GM21390 (cell line): Measurements from ENCODE around the gene GPR4.
A peak's percentile ranks its signal among the peaks of the same experiment; 100 is the strongest.
"Not testable (repeated sequence)": the region's sequence is repeated elsewhere in the genome, so short reads cannot be mapped to it uniquely, and the experiment has no call there.

ENCODE experiments used
- ATAC-seq: cut with Tn5 transposase; IDR thresholded peaks from one replicate; pipeline ENCODE4 v1.9.1; 2021; ENCODE audit not compliant: unreplicated experiment

The GPR4 gene

DNA sequence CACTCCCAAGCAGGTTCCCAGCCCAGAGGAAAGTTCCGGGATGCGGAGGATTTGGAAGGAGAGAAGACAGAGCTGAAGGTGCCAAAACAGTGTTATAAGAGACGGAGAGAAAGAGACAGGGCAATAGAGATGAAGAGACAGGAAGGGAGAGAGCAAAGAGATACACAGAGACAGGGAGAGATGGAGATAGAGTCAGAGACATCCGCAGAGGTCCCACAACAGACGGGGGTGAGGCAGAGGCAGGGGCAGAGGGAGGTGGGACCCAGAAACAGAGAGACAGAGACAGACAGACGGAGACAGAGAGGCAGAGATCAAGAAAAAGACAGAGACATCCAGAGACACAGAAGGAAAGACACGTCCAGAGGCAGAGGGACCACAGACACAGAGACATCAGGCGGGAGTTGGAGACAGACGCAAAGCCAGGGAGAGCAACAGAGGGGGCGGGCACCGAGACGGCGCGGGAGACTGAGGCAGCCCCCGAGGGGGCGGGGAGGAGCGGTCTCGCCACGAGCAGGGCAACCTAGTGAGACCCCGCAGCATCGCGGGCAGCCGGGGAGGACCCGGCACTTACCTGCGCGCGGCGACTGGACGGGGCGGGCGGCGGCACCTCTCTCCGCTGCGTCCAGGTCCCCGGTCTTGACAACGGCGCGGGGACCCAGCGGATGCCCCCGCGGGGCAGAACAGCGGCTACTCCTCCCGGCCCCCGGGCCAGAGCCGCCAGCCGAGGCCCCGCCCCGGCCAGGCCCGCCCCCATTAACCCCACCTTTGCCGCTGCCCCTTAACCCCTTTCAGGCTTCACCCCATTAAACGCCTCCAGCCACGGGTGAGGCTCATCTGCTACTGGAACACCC lies at the start of gene GPR4:
TSS of gene GPR4 (minus strand) at position 689 of the 851 bp plus-strand sequence. CDS start 10,346 bp downstream, outside the sequence.
- ATAC-seq, result no peak

DNA sequence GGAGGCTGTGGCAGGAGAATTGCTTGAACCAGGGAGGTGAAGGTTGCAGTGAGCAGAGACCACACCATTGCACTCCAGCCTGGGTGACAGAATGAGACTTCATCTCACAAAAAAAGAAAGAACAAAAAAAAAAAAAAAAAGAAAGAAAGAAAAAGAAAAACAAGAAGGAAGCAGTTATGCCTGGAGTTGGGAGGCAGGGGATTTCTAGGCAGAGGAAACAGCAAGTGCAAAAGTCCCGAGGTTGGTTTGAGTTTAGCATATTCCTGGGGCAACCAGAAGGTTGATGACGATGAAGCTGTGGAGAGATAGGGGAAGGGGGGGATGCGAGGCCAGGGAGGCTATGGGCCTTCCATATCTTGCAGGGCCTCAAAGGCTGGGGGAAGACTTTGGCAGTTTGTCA lies 48.7 kb upstream of the GPR4 start:
- ATAC-seq, result no peak

DNA sequence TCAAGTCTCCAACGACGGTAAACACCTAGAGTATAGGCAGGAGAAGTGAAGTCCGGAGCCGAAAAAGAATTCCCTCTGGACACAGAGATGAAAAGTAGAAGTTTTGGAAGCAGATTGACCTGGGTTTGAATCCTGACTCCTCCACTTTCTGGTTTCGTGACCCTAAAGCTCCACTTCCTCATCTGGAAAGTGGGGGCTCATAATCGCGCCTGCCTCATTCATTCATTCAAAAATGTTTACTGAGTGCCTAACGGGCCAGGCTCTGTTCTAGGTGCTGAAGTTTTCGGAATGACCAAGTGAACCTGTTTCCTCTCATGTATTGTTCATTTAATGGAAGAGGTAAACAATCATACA lies 44.3 kb upstream of the GPR4 start:
- no peak for ATAC-seq

DNA sequence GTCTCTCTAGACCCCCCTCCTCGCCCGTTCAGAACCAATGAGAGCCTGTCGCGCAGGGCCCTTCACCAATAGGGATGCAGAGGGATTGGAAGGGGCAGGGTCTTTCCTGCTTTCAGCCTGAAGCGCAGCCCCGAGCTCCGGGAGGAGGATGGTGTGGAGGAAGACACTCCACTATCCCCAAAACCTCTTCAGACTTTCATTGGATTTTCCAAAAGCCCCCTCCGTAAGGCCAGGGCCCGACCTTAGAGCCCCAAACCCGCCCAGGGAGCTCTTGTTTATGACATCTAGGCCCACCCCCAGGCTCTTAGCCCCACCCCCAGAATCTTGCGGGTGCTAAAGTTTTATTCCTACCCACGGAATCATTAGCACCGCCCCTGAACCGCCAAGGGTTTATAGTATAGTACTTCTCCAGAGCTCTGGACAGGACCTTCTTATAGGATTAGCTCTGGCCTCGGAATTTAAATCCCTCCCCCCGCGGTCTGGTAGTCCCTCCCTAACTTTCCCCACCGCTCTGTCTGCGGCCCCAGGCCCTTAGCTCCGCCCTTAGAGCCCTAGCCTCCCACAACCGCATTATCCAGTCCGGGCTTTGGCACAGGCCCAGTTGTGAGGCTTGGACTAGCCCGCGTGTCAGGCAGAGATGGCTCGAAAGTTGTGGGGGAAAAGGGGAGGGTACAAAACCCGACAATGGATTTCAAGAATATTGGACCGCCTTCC lies 43.8 kb upstream of the GPR4 start:
- ATAC-seq, result no peak

DNA sequence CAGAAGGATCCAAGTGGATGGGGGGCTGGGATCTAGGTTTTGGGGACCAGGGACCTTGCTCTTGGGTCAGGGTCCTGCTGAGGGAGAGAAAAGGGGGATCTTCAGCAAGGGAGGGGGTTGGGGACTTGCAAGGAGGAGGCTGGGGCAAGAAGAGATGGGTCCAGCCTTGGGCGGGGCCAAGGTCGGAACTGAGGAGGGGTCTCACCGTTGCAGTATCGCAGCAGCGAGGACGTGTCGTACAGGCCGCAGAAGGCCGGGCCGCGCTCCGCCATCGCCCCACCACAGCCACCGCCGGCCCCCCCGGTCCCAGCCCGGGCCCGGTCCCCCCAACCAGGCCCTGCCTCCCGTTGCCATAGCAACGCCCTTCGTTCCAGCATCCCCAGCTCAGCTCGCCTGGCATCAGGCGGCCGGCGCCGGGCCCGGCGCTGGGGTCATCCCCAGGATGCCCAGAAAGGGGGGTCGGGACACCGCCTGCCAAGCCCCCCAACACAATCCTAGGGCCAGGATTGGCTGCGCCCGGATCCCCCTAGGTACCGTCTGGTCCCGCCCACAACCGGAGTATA lies 43.1 kb upstream of the GPR4 start:
- ATAC-seq, result no peak

DNA sequence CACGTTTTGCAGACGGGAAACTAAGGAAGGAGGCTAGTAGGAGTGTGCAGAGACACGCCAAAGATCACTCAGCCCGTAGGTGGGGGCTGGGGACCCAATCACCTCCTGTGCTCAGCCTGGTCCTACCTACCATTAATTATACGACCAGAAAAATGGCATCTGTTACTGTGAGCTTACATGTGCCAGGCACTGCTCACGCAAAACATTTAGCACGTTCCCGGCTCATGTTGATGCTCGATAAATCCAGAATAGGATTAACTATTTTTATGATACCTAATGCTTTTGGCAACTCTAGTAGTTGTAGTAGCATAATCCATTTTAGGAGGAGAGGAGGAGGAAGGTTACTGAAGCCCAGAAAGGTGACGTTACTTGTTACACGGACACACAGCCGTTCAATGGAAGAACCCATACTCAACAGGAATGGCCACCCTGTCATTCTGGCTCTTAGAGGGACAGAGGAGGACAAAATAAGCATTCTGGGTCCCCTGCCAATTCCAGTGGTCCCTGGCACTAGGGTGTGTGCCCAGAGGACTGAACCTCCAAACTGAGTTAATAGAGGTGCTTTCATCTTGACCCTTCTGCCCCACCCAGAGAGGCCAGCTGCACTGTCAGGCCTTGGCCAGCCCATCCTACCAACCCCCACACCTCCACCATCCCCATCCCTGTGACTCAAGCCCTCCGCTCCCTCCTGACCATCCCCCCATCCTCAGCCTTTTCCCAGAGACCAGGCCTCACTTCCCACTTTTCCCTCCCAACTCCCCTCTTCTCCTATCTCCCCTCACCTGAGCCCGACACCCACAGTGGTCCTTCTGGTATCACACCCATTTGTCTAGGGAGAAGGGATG lies 42.1 kb upstream of the GPR4 start:
- no peak for ATAC-seq

DNA sequence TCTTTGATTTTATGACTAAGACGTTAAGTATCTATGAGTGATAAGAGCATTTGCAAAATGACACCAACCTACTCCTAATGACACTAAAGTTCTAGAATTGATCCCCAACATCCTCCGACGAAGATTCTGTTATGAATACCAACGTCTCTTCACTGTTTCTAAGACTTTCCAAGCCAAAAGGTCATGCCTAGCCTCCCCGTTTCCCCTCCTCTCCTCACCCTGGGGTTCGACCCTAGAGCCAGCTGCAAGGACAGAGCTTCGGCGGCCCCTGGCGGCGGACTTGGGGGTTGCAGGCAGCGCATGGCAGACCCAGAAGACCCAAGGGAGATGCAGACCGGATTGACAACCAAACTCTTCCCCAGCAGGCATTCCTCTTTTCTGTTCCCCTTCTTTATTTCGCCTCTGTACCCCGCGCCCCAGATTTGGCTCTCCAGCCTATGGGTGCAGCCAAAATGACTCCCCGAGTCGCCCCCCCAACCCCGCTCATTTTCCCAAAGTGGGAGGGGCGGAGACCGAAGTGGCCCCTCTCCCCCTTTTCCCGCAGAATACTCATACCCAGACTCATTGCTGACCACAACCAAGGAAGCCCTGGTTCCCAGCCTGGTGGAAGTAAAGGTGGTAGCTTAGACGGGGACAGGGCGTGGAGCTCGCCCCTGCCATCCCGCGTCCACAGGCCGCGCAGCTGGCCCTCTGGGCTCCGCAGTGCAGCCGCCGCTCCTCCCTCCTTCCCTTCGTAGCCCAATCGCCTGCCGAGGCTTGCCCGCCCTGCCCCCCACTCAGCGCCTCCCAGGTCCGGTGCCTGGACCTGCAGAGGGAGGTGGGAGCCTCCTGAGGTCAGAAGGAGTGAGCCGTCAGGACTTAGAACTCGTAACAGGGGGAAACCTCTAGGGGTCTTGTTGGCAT lies 41.3 kb upstream of the GPR4 start:
- no peak for ATAC-seq

DNA sequence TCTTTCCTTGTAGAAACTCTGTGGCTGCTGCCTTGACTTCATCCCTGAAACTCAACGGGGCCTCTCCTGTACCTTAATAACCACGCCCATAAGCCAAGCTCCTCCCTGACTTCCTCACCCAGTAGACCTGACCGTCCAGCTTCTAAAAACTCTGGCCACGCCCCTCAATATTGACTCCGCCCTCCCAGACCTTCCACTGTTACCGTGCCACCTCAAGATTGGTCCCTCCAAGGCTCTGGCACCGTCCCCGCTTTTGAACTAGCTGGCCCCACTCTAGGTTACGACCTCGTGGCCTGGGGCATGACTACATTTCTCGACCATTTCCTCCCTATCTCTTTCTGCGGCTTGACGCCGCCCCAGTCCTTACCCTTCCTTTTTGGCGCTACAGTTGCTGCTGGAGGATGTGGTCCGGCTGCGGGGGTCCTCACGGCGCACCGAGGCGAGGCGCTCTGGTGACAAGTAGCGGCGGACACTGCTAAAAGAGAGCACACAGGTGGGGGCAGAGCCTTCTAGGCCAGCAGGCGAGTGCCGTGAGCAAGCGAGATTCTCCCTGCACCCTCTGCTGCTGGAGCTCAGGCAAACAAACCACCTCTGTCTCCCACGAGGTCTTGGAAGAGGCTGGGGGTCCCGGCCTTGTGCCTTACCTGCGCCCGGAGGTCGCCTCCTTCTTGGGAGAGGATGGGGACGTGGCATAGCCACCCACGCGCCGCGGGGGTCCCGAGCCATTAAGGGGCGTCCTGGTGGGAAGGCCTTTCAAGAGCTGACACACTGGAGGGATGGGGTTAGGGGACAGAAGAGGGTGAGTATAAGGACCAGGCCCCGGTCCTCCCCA lies 39.5 kb upstream of the GPR4 start:
- peak; percentile 29 for ATAC-seq

DNA sequence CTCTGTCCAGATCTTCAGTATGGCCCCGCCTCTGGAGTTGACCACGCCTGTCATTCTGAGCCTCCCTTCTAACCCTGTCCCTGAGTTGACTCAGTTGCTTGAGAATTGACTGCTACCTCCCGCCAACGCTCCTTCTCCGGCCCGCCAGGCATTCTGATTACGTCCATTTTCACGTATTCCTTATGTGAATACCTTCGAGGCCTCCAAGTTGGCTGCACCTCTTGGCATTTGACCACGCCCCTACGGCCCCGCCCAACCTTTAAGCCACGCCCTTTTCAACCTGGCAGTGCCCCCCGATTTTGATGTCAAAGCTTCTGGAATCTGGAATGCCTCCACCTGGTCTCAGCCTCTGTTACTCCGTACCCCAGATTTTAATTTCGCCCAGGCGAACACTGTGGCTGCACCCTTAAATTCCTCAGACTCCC lies 38.8 kb upstream of the GPR4 start:
- no peak for ATAC-seq

DNA sequence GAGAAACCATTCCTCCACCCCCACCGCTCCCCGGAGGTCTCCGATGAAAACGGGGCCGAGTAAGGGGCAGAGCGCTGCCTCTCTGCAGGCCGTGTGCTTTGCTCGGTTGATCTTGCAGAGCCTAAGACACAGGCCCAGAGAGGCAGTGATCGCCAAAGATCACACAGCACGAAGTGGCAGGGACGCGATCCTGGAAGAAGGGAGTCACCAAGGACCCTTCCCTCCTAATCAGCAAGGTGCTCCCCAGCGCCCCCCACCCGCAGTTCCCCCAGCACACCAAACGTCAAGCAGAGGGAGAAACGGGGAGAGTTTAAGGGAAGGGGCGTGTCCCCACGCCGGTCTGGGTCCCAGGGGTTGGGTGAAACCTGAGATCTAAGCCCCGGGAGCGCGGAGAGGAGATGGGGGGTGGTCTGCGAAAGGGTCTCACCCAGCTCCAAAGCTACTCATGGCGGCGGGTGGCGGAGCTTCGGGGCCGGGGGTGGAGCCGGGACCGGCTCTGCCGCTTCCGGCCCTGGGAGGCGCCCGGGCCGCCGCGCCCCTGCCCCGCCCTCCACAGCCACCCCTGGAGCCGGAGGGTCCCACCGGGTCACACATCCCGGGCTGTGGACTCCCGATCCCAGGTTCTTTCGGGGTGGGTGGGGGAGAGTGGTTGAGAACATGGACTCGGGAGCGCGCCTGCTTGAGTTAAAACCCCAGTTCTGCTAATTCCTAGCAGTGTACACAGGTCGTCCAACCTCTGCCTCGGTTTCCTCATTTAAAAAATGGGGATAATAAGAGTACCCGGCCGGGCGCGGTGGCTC lies 37.1 kb upstream of the GPR4 start, which contains the start of gene EML2:
TSS of gene EML2 (minus strand) at position 468 of the 800 bp plus-strand sequence. CDS start at position 447, 21 bp downstream.
- no peak for ATAC-seq

DNA sequence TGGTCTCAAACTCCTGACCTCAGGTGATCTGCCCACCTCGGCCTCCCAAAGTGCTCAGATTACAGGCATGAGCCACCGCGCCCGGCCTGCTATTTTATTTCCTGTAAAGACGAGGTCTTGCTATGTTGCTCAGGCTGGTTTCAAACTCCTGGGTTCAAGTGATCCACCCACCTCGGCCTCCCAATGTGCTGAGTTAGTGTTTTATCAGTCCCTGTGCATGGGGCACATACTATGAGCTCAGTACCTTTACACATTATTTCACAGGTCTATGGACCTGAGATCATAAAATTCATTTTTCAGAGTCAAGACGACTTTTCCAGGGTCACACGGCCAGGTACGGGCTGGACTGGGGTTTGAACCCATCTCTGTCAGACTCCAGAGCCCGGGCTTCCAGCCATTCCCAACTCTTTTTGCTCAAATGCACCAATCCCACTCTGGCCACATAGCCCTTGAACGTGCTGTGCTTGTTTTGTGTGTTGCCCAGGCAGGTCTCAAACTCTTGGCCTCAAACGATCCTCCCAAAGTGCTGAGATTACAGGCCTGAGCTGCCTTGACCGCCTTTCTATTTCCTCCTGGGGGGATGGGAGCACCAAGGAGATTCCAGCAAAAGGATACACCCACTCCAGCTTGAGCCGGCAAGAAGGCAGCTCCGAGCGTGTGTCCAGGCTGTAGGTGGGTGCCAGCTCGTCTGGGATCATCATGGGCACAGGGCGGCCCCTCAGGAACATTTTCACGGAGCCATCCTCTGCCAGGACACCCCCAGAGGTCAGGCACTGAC lies 36.1 kb upstream of the GPR4 start:
- no peak for ATAC-seq

DNA sequence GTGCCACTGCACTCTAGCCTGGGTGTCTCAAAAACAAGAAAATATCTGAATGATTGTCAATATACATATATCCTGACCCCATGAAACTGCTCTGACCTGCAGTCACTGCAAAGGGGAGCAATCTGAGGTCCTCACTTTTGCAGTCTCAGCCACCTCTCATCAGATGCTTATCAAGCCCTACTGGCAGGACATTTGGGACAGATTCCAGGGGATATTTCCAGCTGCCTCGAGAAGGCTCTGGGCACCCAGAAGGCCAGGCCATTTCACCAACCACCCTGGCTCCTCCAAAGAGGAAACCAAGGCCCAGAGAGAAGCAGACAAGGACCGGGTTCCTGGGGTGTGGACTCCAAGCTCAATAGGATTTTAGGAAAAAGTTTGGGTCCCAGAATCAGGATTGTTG lies 34.9 kb upstream of the GPR4 start:
- ATAC-seq, result no peak

DNA sequence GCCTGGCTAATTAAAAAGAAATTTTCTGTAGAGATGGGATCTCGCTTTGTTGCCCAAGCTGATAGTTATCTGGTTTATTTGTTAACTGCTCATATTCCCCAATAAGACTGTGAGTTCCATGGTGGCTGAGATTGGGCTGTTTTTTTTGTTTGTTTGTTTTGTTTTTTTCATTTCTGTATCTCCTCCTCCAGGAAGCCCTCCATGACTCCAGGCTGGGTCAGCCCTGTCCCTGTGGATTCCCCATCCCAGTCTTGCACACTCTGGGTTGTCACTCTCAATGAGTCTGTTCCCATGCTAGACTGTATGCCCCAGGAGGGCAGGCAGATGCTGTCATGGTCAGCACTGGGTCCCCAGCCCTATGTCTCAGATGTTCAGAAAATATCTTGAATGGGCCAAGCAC lies 34.3 kb upstream of the GPR4 start:
- ATAC-seq, result no peak

DNA sequence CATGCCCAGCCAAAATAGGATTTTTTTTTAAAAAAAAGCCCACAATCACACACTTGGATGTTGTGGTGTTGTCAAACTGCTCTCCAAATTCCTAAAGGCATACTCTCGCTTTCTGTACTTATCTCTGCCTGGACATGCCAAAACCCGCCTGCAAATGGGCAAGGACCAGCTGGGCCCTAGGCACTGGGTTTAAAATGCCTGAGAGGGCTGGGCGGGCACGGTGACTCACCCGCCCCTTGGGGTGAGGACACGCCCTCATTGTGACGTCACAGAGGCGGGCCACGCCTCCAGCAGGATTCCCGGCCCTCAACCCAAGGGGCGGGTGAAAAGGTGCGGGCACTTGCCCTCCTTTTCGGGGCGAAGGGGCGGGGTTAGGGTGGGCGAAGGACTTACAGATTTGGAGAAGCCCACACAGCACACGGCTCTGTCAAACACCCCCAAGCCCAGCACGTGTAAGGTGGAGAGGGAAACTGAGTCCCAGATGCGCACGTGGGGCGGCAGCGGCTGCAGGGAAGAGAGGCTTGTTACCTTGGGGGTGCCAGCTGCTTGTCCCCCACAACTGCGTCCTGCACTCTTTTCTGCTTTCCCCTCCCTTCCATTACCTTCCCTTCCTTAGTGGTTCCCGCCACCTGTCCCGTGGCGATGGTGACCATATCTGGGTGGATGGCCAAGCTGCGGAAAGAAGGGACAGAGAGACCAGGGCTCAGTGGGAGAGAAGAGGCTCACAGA lies 30.6 kb upstream of the GPR4 start:
- no peak for ATAC-seq

DNA sequence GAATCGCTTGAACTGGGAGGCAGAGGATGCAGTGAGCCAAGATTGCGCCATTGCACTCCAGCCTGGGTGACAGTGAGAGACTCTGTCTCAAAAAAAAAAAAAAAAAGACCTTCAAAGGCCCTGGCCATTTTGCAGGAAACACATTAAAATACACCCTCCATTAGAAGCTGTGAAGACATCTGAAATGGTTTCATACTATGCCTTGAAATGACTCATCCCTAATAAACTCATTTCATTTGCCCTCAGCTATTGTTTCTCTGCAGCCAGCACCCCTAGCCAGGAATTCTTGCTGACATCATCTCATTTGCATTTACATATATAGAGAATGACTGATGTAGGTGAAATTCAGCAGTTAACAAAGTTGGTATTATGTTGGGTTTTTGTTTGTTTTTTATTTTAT lies 28.5 kb upstream of the GPR4 start:
- ATAC-seq, result no peak

DNA sequence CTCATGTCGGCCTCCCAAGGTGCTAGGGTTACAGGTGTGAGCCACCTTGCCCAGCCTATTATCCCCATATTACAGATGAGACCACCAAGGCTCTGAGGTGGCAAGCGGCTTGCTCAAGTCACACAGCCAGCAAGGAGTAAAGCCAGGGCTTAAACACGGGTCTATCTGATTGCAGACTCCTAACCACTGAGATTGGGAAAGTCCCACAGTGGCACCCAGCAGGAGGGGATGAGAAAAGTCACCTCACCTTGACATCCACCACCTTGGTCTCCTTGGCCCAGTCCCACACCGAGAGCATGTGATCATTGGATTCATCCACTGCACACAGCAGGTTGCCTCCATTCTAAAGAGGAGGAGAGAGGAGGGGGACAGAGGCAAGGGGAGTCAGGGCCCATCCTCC lies 27.7 kb upstream of the GPR4 start:
- ATAC-seq, result no peak

DNA sequence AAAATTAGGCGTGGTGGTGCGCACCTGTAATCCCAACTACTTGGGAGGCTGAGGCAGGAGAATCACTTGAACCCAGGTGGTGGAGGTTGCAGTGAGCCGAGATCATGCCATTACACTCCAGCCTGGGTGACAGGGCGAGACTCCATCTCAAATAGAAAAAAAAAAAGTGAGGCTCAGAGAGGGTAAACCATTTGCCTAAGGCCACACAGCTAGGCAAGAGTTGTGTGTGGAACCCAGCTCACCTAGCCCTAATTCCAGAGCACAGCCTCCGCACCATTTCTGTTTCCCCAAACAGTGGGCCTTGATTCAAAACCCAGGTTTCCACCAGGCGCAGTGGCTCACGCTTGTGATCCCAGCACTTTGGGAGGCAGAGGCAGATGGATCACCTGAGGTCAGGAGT lies 26.2 kb upstream of the GPR4 start:
- not testable (repeated sequence) for ATAC-seq
